WTC11 (cell line): ENCODE results near the gene TMEM250. TPM values are rescaled to one million over a fixed set of nuclear protein-coding genes. Genes with fewer than 3 reads are reported as not detected.

Experiments
- ATAC-seq: fragments of 200-7000 bp; cut with Tn5 transposase; 2 replicates; pipeline ENCODE4 v1.10.0; 2021; ENCODE audit warnings: mild to moderate bottlenecking, moderate library complexity
- CTCF ChIA-PET: fragments of 300-600 bp; sonication (Branson Sonifier 250); formaldehyde crosslinking; loops from one replicate; lab custom pipeline; 2021; ENCODE audit warnings: antibody characterized with exemption; lab: Charles Lee
- POLR2A ChIA-PET: fragments of 350-600 bp; sonication (Branson Sonifier 250); formaldehyde crosslinking; loops from one replicate; lab custom pipeline; 2021; ENCODE audit warnings: antibody characterized with exemption; lab: Charles Lee
- DNase-seq: peaks from one replicate; pipeline ENCODE4 v3.0.0; 2021; ENCODE audit warnings: low spot score
- H3K27ac Mint-ChIP-seq: 2 replicates; pipeline ENCODE4 v1.8.0; 2021; ENCODE audit warnings: mixed read lengths
- H3K27me3 Mint-ChIP-seq: 2 replicates; pipeline ENCODE4 v1.8.0; 2021; ENCODE audit warnings: low read depth, mild to moderate bottlenecking, moderate library complexity, mixed read lengths
- H3K36me3 Mint-ChIP-seq: 2 replicates; pipeline ENCODE4 v1.8.0; 2021; ENCODE audit warnings: mixed read lengths
- H3K4me1 Mint-ChIP-seq: 2 replicates; pipeline ENCODE4 v1.8.0; 2022; ENCODE audit warnings: mixed read lengths
- H3K4me3 Mint-ChIP-seq: 2 replicates; pipeline ENCODE4 v1.8.0; 2021; ENCODE audit warnings: mild to moderate bottlenecking, moderate library complexity, mixed read lengths
- H3K9me3 Mint-ChIP-seq: 2 replicates; pipeline ENCODE4 v1.8.0; 2021; ENCODE audit warnings: mixed read lengths
- ATF1 ChIP-seq: sonication (generic); formaldehyde crosslinking; IDR thresholded peaks from 2 replicates; pipeline ENCODE4 v1.8.1; 2023; ENCODE audit warnings: mild to moderate bottlenecking, moderate library complexity, missing genetic modification reagents
- CBFB ChIP-seq: sonication (generic); formaldehyde crosslinking; IDR thresholded peaks from 2 replicates; pipeline ENCODE4 v1.8.1; 2022; ENCODE audit warnings: mild to moderate bottlenecking, low read depth, missing genetic modification reagents
- FOXP1 ChIP-seq: sonication (generic); formaldehyde crosslinking; IDR thresholded peaks from 2 replicates; pipeline ENCODE4 v1.8.0; 2022; ENCODE audit warnings: missing genetic modification reagents, mild to moderate bottlenecking, moderate library complexity, borderline replicate concordance
- NFATC4 ChIP-seq: fragments of 250-450 bp; sonication (Bioruptor Pico); IDR thresholded peaks from 2 replicates; pipeline ENCODE4 v1.9.0; 2021; ENCODE audit warnings: mild to moderate bottlenecking
- NR1H2 ChIP-seq: sonication (generic); formaldehyde crosslinking; IDR thresholded peaks from 2 replicates; pipeline ENCODE4 v1.9.0; 2021; ENCODE audit warnings: mild to moderate bottlenecking, moderate library complexity, missing genetic modification reagents
- SMAD3 ChIP-seq: sonication (generic); formaldehyde crosslinking; IDR thresholded peaks from 2 replicates; pipeline ENCODE4 v1.8.0; 2022; ENCODE audit warnings: missing genetic modification reagents, mild to moderate bottlenecking, borderline replicate concordance
- SOX15 ChIP-seq: fragments of 250-450 bp; sonication (Bioruptor Pico); IDR thresholded peaks from 2 replicates; pipeline ENCODE4 v1.9.0; 2021; ENCODE audit warnings: mild to moderate bottlenecking
- TEAD1 ChIP-seq: sonication (generic); formaldehyde crosslinking; IDR thresholded peaks from 2 replicates; pipeline ENCODE4 v1.8.0; 2022; ENCODE audit warnings: mild to moderate bottlenecking, missing genetic modification reagents
- TEAD4 ChIP-seq: sonication (generic); formaldehyde crosslinking; IDR thresholded peaks from 2 replicates; pipeline ENCODE4 v1.8.0; 2022; ENCODE audit warnings: mild to moderate bottlenecking, missing genetic modification reagents
- ZNF317 ChIP-seq: sonication (generic); formaldehyde crosslinking; IDR thresholded peaks from 2 replicates; pipeline ENCODE4 v1.8.1; 2023; ENCODE audit warnings: low read depth, mild to moderate bottlenecking, moderate library complexity, missing genetic modification reagents, borderline replicate concordance
- ZNF396 ChIP-seq: fragments of 250-450 bp; sonication (Bioruptor Pico); IDR thresholded peaks from 2 replicates; pipeline ENCODE4 v1.8.0; 2021; ENCODE audit warnings: mild to moderate bottlenecking, moderate library complexity, borderline replicate concordance
- total RNA-seq: library from RNA; stranded (reverse); gene quantifications from 3 replicates; pipeline ENCODE4 v1.2.3, GENCODE V29; 2021
- TF ChIP-seq, protein P1 (sequence below): sonication (generic); formaldehyde crosslinking; IDR thresholded peaks from 2 replicates; pipeline ENCODE4 v1.8.0; 2023; ENCODE audit warnings: mild to moderate bottlenecking, missing genetic modification reagents
- TF ChIP-seq, protein P2 (sequence below): sonication (generic); formaldehyde crosslinking; IDR thresholded peaks from 2 replicates; pipeline ENCODE4 v1.8.0; 2022; ENCODE audit warnings: missing genetic modification reagents
- TF ChIP-seq, protein P3 (sequence below): sonication (generic); formaldehyde crosslinking; IDR thresholded peaks from 2 replicates; pipeline ENCODE4 v1.8.1; 2022; ENCODE audit warnings: low read depth, missing genetic modification reagents, borderline replicate concordance
- TF ChIP-seq, protein P4 (sequence below): sonication (generic); formaldehyde crosslinking; IDR thresholded peaks from 2 replicates; pipeline ENCODE4 v1.8.1; 2023; ENCODE audit warnings: mild to moderate bottlenecking, missing genetic modification reagents
- TF ChIP-seq, protein P5 (sequence below): sonication (generic); formaldehyde crosslinking; IDR thresholded peaks from 2 replicates; pipeline ENCODE4 v1.8.0; 2023; ENCODE audit warnings: missing genetic modification reagents

The TMEM250 gene
- total RNA-seq, 1 experiment from 2014 or later: 39.4 TPM

DNA sequence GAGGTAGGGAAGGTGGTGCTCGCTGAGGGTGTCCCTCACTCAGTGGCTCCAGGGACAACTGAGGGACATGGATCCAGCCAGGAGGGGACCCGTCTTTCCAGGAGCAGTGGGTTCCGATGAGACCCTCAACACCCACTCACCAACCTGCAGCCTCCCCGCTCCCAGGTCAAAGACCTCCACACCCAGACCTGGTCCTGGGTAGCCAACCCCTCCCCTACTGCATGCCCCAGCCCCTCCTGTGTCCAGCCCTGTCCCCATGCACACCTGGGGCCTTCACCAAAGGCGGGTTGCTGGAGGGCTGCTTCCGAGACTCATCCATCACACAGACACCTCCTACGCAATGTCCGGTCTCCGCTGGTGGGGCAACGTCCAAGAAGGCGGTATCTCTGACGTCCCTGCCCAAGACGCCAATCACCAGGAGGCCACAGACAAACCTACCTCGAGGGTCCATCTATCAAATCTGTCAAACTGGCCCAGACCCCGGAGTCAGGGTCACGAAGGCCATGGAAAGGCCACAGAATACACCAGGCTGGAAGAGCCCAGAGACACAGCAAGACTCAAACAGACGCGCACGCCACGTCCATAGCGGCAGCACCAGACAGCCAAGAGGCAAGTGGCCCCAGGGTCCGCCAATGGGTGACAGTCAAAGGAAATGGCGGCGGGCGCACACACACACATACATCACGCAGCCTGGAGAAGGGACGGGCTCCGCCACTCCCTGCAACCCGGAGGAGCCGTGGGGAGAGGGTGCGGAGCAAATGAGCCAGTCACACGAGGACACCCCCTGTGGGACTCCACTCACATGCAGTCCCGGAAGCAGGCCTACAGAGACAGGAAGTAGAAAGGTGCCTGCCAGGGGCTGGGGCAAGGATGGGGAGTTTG, 34.4 kb downstream of the TMEM250 start:
- H3K9me3 Mint-ChIP-seq: no peaks in the 10 kb centered on the region
- TF ChIP-seq, protein P1, sequence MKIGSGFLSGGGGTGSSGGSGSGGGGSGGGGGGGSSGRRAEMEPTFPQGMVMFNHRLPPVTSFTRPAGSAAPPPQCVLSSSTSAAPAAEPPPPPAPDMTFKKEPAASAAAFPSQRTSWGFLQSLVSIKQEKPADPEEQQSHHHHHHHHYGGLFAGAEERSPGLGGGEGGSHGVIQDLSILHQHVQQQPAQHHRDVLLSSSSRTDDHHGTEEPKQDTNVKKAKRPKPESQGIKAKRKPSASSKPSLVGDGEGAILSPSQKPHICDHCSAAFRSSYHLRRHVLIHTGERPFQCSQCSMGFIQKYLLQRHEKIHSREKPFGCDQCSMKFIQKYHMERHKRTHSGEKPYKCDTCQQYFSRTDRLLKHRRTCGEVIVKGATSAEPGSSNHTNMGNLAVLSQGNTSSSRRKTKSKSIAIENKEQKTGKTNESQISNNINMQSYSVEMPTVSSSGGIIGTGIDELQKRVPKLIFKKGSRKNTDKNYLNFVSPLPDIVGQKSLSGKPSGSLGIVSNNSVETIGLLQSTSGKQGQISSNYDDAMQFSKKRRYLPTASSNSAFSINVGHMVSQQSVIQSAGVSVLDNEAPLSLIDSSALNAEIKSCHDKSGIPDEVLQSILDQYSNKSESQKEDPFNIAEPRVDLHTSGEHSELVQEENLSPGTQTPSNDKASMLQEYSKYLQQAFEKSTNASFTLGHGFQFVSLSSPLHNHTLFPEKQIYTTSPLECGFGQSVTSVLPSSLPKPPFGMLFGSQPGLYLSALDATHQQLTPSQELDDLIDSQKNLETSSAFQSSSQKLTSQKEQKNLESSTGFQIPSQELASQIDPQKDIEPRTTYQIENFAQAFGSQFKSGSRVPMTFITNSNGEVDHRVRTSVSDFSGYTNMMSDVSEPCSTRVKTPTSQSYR (CRISPR knock-in tag): no peak
- TF ChIP-seq ZNF317 (CRISPR knock-in tag) (no peak), NR1H2 (CRISPR knock-in tag) (no peak), SMAD3 (CRISPR knock-in tag) (no peak), NFATC4 (no peak)
- TF ChIP-seq, protein P2, sequence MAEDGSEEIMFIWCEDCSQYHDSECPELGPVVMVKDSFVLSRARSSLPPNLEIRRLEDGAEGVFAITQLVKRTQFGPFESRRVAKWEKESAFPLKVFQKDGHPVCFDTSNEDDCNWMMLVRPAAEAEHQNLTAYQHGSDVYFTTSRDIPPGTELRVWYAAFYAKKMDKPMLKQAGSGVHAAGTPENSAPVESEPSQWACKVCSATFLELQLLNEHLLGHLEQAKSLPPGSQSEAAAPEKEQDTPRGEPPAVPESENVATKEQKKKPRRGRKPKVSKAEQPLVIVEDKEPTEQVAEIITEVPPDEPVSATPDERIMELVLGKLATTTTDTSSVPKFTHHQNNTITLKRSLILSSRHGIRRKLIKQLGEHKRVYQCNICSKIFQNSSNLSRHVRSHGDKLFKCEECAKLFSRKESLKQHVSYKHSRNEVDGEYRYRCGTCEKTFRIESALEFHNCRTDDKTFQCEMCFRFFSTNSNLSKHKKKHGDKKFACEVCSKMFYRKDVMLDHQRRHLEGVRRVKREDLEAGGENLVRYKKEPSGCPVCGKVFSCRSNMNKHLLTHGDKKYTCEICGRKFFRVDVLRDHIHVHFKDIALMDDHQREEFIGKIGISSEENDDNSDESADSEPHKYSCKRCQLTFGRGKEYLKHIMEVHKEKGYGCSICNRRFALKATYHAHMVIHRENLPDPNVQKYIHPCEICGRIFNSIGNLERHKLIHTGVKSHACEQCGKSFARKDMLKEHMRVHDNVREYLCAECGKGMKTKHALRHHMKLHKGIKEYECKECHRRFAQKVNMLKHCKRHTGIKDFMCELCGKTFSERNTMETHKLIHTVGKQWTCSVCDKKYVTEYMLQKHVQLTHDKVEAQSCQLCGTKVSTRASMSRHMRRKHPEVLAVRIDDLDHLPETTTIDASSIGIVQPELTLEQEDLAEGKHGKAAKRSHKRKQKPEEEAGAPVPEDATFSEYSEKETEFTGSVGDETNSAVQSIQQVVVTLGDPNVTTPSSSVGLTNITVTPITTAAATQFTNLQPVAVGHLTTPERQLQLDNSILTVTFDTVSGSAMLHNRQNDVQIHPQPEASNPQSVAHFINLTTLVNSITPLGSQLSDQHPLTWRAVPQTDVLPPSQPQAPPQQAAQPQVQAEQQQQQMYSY: no peak
- peaks cover 8% of the 10 kb centered on the region for H3K4me1 Mint-ChIP-seq
- ChIA-PET POLR2A (no interaction called here), CTCF (interaction anchor here (0.7 to 1.1 kb wide), 2 partner anchors 25 to 414 kb away, joined by 3 read pairs; no protein-coding TSS in a partner anchor)
- no peaks in the 10 kb centered on the region for H3K27me3 Mint-ChIP-seq
- ATAC-seq (no peak), DNase-seq (no peak)
- H3K4me3 Mint-ChIP-seq: no peak overlapping the region
- H3K36me3 Mint-ChIP-seq: no peaks in the 10 kb centered on the region
- no peak overlapping the region for H3K27ac Mint-ChIP-seq

DNA sequence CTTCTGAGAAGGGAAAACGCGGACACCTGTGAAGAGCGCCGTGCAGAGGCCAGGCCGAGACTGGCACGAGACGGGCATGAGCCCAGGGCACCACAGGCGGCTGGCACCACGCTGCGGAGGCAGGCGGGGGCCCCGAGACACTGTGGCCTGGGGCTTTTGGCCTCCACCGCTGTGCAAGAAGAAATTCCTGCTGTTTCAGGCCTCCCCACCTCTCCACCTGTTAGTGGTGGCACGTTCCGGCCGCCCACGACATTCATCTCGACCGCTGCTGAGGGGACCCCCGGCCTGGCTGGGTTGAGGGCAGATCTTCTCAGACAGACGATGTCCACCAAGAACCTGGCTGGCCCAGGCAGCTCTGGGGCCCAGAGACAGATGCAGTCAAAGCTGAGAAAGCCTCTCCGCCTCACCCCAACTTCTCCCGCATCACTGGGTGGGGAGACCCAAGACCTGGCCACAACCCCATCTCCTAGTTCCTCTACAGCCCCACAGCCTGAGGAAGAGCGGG, 35.1 kb downstream of the TMEM250 start:
- DNase-seq (no peak), ATAC-seq (no peak)
- ChIA-PET CTCF (no interaction called here), POLR2A (no interaction called here)
- no peak overlapping the region for H3K27ac Mint-ChIP-seq
- H3K9me3 Mint-ChIP-seq: no peaks in the 10 kb centered on the region
- no peak for TF ChIP-seq CBFB (CRISPR knock-in tag)
- H3K36me3 Mint-ChIP-seq: no peaks in the 10 kb centered on the region
- H3K27me3 Mint-ChIP-seq: no peaks in the 10 kb centered on the region
- H3K4me1 Mint-ChIP-seq: peaks cover 8% of the 10 kb centered on the region
- H3K4me3 Mint-ChIP-seq: no peak overlapping the region

DNA sequence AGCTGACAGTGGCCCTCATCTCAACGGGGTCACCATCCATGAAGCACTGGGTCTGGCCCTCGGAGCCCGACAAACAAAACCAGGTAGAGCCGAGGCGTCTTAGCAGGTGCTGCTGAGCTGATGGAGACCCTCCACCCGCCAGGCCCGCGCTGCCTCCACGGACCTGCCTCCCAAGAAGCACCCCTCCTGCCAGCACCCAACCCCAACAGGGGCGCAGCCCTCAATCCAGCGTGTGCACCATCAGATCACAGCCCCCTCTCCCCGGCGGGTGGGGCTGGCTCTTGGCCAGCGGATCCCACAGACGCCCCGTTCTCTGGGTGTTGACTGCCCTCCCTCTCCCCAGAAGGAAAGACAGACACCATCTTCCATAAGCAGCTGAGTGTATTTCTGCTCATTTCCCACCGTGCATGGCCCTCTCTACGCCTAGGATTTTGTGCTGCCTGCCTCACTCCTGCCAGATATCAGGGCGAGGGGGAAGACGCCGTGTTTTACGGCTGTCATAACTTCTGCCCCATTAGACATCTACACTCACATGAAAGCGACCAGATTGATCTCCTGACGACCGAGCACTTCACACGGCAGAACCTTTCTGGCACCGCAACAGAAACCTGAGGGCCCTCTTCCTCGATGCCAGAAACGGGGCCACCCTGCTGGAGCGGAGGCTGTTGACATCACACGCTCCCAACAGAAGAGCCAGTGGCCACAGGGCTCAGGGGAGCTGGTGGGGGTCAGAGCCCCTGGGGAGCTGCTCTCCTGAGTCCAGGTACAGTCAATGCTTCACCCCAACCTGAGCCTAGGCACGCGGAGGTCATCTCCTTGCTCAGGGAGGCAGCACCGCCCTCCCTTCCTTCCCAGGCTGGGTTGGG, 35.9 kb downstream of the TMEM250 start:
- Mint-ChIP-seq H3K4me1 (peaks cover 8% of the 10 kb centered on the region), H3K36me3 (no peaks in the 10 kb centered on the region), H3K27ac (peak overlapping the region; percentile 89), H3K4me3 (no peak overlapping the region), H3K9me3 (no peaks in the 10 kb centered on the region), H3K27me3 (no peaks in the 10 kb centered on the region)
- ChIA-PET CTCF (interaction anchor here (1.2 kb wide), 1 partner anchor 195 kb away, joined by 5 read pairs; no protein-coding TSS in a partner anchor), POLR2A (no interaction called here)
- ATAC-seq (no peak), DNase-seq (no peak)
- TF ChIP-seq, protein P3, sequence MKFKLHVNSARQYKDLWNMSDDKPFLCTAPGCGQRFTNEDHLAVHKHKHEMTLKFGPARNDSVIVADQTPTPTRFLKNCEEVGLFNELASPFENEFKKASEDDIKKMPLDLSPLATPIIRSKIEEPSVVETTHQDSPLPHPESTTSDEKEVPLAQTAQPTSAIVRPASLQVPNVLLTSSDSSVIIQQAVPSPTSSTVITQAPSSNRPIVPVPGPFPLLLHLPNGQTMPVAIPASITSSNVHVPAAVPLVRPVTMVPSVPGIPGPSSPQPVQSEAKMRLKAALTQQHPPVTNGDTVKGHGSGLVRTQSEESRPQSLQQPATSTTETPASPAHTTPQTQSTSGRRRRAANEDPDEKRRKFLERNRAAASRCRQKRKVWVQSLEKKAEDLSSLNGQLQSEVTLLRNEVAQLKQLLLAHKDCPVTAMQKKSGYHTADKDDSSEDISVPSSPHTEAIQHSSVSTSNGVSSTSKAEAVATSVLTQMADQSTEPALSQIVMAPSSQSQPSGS (CRISPR knock-in tag): no peak
- TF ChIP-seq SOX15 (no peak), ATF1 (CRISPR knock-in tag) (no peak), FOXP1 (CRISPR knock-in tag) (no peak), TEAD4 (CRISPR knock-in tag) (no peak), ZNF396 (CRISPR knock-in tag) (no peak), TEAD1 (CRISPR knock-in tag) (no peak)
- TF ChIP-seq, protein P4, sequence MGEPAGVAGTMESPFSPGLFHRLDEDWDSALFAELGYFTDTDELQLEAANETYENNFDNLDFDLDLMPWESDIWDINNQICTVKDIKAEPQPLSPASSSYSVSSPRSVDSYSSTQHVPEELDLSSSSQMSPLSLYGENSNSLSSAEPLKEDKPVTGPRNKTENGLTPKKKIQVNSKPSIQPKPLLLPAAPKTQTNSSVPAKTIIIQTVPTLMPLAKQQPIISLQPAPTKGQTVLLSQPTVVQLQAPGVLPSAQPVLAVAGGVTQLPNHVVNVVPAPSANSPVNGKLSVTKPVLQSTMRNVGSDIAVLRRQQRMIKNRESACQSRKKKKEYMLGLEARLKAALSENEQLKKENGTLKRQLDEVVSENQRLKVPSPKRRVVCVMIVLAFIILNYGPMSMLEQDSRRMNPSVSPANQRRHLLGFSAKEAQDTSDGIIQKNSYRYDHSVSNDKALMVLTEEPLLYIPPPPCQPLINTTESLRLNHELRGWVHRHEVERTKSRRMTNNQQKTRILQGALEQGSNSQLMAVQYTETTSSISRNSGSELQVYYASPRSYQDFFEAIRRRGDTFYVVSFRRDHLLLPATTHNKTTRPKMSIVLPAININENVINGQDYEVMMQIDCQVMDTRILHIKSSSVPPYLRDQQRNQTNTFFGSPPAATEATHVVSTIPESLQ (CRISPR knock-in tag): no peak
- TF ChIP-seq, protein P5, sequence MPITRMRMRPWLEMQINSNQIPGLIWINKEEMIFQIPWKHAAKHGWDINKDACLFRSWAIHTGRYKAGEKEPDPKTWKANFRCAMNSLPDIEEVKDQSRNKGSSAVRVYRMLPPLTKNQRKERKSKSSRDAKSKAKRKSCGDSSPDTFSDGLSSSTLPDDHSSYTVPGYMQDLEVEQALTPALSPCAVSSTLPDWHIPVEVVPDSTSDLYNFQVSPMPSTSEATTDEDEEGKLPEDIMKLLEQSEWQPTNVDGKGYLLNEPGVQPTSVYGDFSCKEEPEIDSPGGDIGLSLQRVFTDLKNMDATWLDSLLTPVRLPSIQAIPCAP: no peak
